B cell (primary cell): ENCODE data around the gene ATP1B2.

ENCODE experiments used
- CTCF ChIP-seq: fragments of 200-600 bp; IDR thresholded peaks from one replicate; pipeline ENCODE4 v1.8.0; 2022; ENCODE audit warnings: antibody characterized with exemption, mild to moderate bottlenecking
- EZH2 ChIP-seq: IDR thresholded peaks from 2 replicates; pipeline ENCODE4 v1.6.1; 2012; ENCODE audit warnings: borderline replicate concordance, low read depth, mild to moderate bottlenecking, moderate library complexity, low read length; ENCODE audit not compliant: insufficient read depth, poor library complexity, severe bottlenecking

GRCh38 chr17:7610641-7611040, 40.1 kb upstream of the ATP1B2 start:
- TF ChIP-seq CTCF (no peak), EZH2 (no peak)
